ENCODE measurements around the gene SORCS2. TPM values are rescaled to one million over a fixed set of nuclear protein-coding genes. Genes with fewer than 3 reads are reported as not detected.

SORCS2 gene
- polyA plus RNA-seq, 1 donor from 2014 or later: 1.0 TPM

DNA sequence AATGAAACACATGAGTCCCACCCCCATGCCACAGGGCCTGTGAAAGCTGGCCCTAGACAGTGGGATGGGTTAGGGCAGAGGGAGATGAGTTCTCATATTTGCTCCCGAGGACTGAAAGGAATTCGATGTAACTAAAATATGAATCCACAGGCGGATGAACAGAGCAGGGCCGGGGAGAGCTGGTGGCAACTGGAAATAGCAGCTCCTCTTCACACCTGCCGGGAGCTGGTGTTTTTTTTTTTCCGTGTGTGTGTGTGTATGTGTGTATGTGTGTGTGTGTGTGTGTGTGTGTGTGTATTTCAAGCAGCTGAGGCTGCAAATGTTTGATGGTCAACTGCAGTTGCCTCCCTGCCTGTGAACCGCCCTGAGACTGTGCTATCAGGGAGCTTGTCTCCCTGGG is 357.5 kb downstream of the SORCS2 start:
- H4K20me1 ChIP-seq (ENCODE audit: insufficient read depth): no peaks in the 10 kb centered on the region
- no peak overlapping the region for H3K4me3 ChIP-seq (ENCODE audit: low read length)
- no peaks in the 10 kb centered on the region for H3F3A ChIP-seq (ENCODE audit: insufficient read depth, low read length, poor library complexity, severe bottlenecking)
- no peak for TF ChIP-seq MXI1 (conservative IDR thresholded peaks at IDR 0.05; ENCODE audit: poor library complexity, severe bottlenecking)
- no peak for TF ChIP-seq SMC3 (conservative IDR thresholded peaks at IDR 0.05; ENCODE audit: poor library complexity)
- TF ChIP-seq RAD21 (conservative IDR thresholded peaks at IDR 0.05): no peak
- no peak for TF ChIP-seq EP300 (conservative IDR thresholded peaks at IDR 0.05; ENCODE audit: poor library complexity, severe bottlenecking)
- TF ChIP-seq POLR2AphosphoS5 (IDR thresholded peaks at IDR 0.05): no peak
- TF ChIP-seq, protein P1, sequence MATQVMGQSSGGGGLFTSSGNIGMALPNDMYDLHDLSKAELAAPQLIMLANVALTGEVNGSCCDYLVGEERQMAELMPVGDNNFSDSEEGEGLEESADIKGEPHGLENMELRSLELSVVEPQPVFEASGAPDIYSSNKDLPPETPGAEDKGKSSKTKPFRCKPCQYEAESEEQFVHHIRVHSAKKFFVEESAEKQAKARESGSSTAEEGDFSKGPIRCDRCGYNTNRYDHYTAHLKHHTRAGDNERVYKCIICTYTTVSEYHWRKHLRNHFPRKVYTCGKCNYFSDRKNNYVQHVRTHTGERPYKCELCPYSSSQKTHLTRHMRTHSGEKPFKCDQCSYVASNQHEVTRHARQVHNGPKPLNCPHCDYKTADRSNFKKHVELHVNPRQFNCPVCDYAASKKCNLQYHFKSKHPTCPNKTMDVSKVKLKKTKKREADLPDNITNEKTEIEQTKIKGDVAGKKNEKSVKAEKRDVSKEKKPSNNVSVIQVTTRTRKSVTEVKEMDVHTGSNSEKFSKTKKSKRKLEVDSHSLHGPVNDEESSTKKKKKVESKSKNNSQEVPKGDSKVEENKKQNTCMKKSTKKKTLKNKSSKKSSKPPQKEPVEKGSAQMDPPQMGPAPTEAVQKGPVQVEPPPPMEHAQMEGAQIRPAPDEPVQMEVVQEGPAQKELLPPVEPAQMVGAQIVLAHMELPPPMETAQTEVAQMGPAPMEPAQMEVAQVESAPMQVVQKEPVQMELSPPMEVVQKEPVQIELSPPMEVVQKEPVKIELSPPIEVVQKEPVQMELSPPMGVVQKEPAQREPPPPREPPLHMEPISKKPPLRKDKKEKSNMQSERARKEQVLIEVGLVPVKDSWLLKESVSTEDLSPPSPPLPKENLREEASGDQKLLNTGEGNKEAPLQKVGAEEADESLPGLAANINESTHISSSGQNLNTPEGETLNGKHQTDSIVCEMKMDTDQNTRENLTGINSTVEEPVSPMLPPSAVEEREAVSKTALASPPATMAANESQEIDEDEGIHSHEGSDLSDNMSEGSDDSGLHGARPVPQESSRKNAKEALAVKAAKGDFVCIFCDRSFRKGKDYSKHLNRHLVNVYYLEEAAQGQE (IDR thresholded peaks at IDR 0.05; ENCODE audit: borderline replicate concordance): no peak
- TF ChIP-seq, protein P2, sequence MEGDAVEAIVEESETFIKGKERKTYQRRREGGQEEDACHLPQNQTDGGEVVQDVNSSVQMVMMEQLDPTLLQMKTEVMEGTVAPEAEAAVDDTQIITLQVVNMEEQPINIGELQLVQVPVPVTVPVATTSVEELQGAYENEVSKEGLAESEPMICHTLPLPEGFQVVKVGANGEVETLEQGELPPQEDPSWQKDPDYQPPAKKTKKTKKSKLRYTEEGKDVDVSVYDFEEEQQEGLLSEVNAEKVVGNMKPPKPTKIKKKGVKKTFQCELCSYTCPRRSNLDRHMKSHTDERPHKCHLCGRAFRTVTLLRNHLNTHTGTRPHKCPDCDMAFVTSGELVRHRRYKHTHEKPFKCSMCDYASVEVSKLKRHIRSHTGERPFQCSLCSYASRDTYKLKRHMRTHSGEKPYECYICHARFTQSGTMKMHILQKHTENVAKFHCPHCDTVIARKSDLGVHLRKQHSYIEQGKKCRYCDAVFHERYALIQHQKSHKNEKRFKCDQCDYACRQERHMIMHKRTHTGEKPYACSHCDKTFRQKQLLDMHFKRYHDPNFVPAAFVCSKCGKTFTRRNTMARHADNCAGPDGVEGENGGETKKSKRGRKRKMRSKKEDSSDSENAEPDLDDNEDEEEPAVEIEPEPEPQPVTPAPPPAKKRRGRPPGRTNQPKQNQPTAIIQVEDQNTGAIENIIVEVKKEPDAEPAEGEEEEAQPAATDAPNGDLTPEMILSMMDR (IDR thresholded peaks at IDR 0.05; ENCODE audit: poor library complexity, severe bottlenecking): no peak
- TF ChIP-seq EZH2 (IDR thresholded peaks at IDR 0.05; ENCODE audit: borderline replicate concordance, insufficient read depth, low read length, poor library complexity, severe bottlenecking): no peak
- no peak for TF ChIP-seq TAF1 (IDR thresholded peaks at IDR 0.05; ENCODE audit: low read depth)
- no peak overlapping the region for H3K27ac ChIP-seq (ENCODE audit: low read length)
- no peaks in the 10 kb centered on the region for H3K9me2 ChIP-seq (ENCODE audit: insufficient read depth, low read length)
- H3K36me3 ChIP-seq (ENCODE audit: insufficient read depth, low read length): no peaks in the 10 kb centered on the region
- H2AFZ ChIP-seq (ENCODE audit: low read depth, low read length): no peak overlapping the region
- H3K4me2 ChIP-seq (ENCODE audit: low read length): no peak overlapping the region
- no peak overlapping the region for H3K9ac ChIP-seq (ENCODE audit: low read length)
- peaks cover 8% of the 10 kb centered on the region for H3K9me3 ChIP-seq (ENCODE audit: low read length)
- no peaks in the 10 kb centered on the region for H3K79me2 ChIP-seq (replicated peaks; ENCODE audit: insufficient read depth, low read length)
- no peaks in the 10 kb centered on the region for H3K27me3 ChIP-seq (ENCODE audit: insufficient read depth, low read depth, low read length)

DNA sequence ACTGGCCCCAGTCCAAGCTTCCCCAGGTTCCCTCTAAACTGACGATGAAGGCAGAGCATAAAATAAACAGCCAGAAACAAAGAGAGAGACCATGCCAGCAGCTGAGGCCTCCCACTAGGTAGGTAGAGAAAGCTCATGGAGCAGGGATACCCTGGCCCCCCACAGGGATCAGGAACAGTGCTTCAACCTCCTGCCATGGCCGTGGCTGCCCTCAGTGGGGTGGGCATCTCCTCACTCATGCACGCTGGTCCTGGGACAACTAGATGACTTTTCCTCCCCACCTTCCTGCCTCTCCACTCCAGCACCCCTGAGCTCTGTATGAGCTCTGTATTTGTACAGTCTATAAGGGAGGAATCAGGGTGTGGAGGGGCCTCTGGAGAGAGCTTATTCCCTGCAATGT is 360.1 kb downstream of the SORCS2 start:
- H3K9ac ChIP-seq (ENCODE audit: low read length): no peak overlapping the region
- TF ChIP-seq EP300 (conservative IDR thresholded peaks at IDR 0.05; ENCODE audit: poor library complexity, severe bottlenecking) (no peak), SMC3 (conservative IDR thresholded peaks at IDR 0.05; ENCODE audit: poor library complexity) (no peak)
- no peaks in the 10 kb centered on the region for H3F3A ChIP-seq (ENCODE audit: insufficient read depth, low read length, poor library complexity, severe bottlenecking)
- no peak overlapping the region for H2AFZ ChIP-seq (ENCODE audit: low read depth, low read length)
- H4K20me1 ChIP-seq (ENCODE audit: insufficient read depth): no peaks in the 10 kb centered on the region
- H3K27me3 ChIP-seq (ENCODE audit: insufficient read depth, low read depth, low read length): no peaks in the 10 kb centered on the region
- H3K36me3 ChIP-seq (ENCODE audit: insufficient read depth, low read length): no peaks in the 10 kb centered on the region
- no peak overlapping the region for H3K4me2 ChIP-seq (ENCODE audit: low read length)
- H3K9me2 ChIP-seq (ENCODE audit: insufficient read depth, low read length): no peaks in the 10 kb centered on the region
- peaks cover 8% of the 10 kb centered on the region for H3K9me3 ChIP-seq (ENCODE audit: low read length)
- no peak overlapping the region for H3K4me3 ChIP-seq (ENCODE audit: low read length)
- no peak overlapping the region for H3K27ac ChIP-seq (ENCODE audit: low read length)
- no peaks in the 10 kb centered on the region for H3K79me2 ChIP-seq (replicated peaks; ENCODE audit: insufficient read depth, low read length)

DNA sequence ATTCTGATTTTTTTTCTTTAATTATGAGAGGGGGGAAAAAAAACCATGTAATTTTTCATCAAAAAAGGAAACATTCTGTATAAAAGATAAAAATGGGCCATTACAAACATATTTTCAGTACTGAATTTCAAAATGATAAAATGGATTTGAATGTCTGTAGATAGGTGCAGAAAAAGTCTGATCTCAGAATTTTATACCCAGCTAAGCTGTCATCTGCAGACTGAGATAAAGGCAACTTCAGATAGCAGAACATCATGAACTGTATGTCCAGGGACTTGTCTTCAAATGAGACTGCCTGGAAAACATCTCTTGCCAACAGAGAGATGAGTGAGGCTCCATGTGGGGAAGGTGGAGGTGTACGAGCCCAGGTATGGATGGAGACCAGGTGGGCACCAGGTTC is 360.9 kb downstream of the SORCS2 start:
- Histone ChIP-seq H3K79me2 (replicated peaks; ENCODE audit: insufficient read depth, low read length) (no peaks in the 10 kb centered on the region), H4K20me1 (ENCODE audit: insufficient read depth) (no peaks in the 10 kb centered on the region), H3K27ac (ENCODE audit: low read length) (no peak overlapping the region), H3K36me3 (ENCODE audit: insufficient read depth, low read length) (no peaks in the 10 kb centered on the region), H2AFZ (ENCODE audit: low read depth, low read length) (no peak overlapping the region), H3K9me2 (ENCODE audit: insufficient read depth, low read length) (no peaks in the 10 kb centered on the region), H3K4me2 (ENCODE audit: low read length) (no peak overlapping the region), H3K27me3 (ENCODE audit: insufficient read depth, low read depth, low read length) (no peaks in the 10 kb centered on the region), H3K9ac (ENCODE audit: low read length) (no peak overlapping the region), H3K4me3 (ENCODE audit: low read length) (no peak overlapping the region), H3F3A (ENCODE audit: insufficient read depth, low read length, poor library complexity, severe bottlenecking) (no peaks in the 10 kb centered on the region), H3K9me3 (ENCODE audit: low read length) (peaks cover 8% of the 10 kb centered on the region)
- TF ChIP-seq SMC3 (conservative IDR thresholded peaks at IDR 0.05; ENCODE audit: poor library complexity) (no peak), EP300 (conservative IDR thresholded peaks at IDR 0.05; ENCODE audit: poor library complexity, severe bottlenecking) (no peak), MXI1 (conservative IDR thresholded peaks at IDR 0.05; ENCODE audit: poor library complexity, severe bottlenecking) (no peak), POLR2AphosphoS5 (IDR thresholded peaks at IDR 0.05) (no peak), EZH2 (IDR thresholded peaks at IDR 0.05; ENCODE audit: borderline replicate concordance, insufficient read depth, low read length, poor library complexity, severe bottlenecking) (no peak), RAD21 (conservative IDR thresholded peaks at IDR 0.05) (no peak), TAF1 (IDR thresholded peaks at IDR 0.05; ENCODE audit: low read depth) (no peak)
- TF ChIP-seq, protein P1 (IDR thresholded peaks at IDR 0.05; ENCODE audit: borderline replicate concordance): no peak
- TF ChIP-seq, protein P2 (IDR thresholded peaks at IDR 0.05; ENCODE audit: poor library complexity, severe bottlenecking): no peak

Measured in neural cell (in vitro differentiated cells).